HG03378 (cell line): ENCODE data around the gene TFAP2E.

Experiments used
- ATAC-seq: cut with Tn5 transposase; IDR thresholded peaks from one replicate; pipeline ENCODE4 v1.9.1; 2021; ENCODE audit warnings: mild to moderate bottlenecking, moderate library complexity; ENCODE audit not compliant: unreplicated experiment

Gene TFAP2E

GRCh38 chr1:35592991-35593769 is 20.1 kb downstream of the TFAP2E start:
- no peak for ATAC-seq

GRCh38 chr1:35594005-35594760 is 21.1 kb downstream of the TFAP2E start:
- no peak for ATAC-seq

GRCh38 chr1:35595684-35596083 is 22.6 kb downstream of the TFAP2E start:
- ATAC-seq, result no peak

GRCh38 chr1:35597870-35598269 is 24.8 kb downstream of the TFAP2E start:
- ATAC-seq, result no peak

- no peak for ATAC-seq
Observed at GRCh38 chr1:35598895-35599294, 25.8 kb downstream of the TFAP2E start.

- ATAC-seq, result no peak
Observed at GRCh38 chr1:35599411-35599810, 26.3 kb downstream of the TFAP2E start.

GRCh38 chr1:35600593-35600992 is 27.5 kb downstream of the TFAP2E start:
- ATAC-seq, result no peak

GRCh38 chr1:35603468-35603867 is 30.4 kb downstream of the TFAP2E start:
- no peak for ATAC-seq

- no peak for ATAC-seq
Observed at GRCh38 chr1:35603941-35604340, 30.8 kb downstream of the TFAP2E start.

- ATAC-seq, result no peak
Observed at GRCh38 chr1:35605071-35605866, 32.2 kb downstream of the TFAP2E start.

- ATAC-seq, result no peak
Observed at GRCh38 chr1:35605867-35606182, 32.7 kb downstream of the TFAP2E start.

GRCh38 chr1:35611655-35612054 is 38.5 kb downstream of the TFAP2E start:
- no peak for ATAC-seq

- ATAC-seq, result no peak
Observed at GRCh38 chr1:35615440-35615839, 42.3 kb downstream of the TFAP2E start.

GRCh38 chr1:35619237-35620121 is 46.4 kb downstream of the TFAP2E start:
- ATAC-seq, result no peak

- ATAC-seq, result no peak
Observed at GRCh38 chr1:35622510-35623178, 49.5 kb downstream of the TFAP2E start.

GRCh38 chr1:35623832-35624231 is 50.7 kb downstream of the TFAP2E start:
- no peak for ATAC-seq

- no peak for ATAC-seq
Observed at GRCh38 chr1:35629051-35629450, 55.9 kb downstream of the TFAP2E start.

GRCh38 chr1:35631396-35631795 is 58.3 kb downstream of the TFAP2E start:
- ATAC-seq, result no peak

GRCh38 chr1:35633547-35633946 is 60.4 kb downstream of the TFAP2E start:
- ATAC-seq, result no peak

- no peak for ATAC-seq
Observed at GRCh38 chr1:35637401-35637809, 64.3 kb downstream of the TFAP2E start.
